Hematopoietic multipotent progenitor cell (in vitro differentiated cells): ENCODE results near the gene AFAP1L1. TPM values are rescaled to one million over a fixed set of nuclear protein-coding genes. Genes with fewer than 3 reads are reported as not detected.

ENCODE experiments used
- DNase-seq, 3 donors: peaks; one replicate each; pipeline ENCODE4 v3.0.0-alpha.2; 2011 to 2015; ENCODE audit warnings: low read depth in 2 of 3, low spot score in 2 of 3
- total RNA-seq: library from RNA; depleted of rRNA; stranded (reverse); fragments of >200 nt; gene quantifications from one replicate; pipeline ENCODE4 v1.2.3, GENCODE V29; 2012

The AFAP1L1 gene
- total RNA-seq, 1 donor = 1.9 TPM

DNA sequence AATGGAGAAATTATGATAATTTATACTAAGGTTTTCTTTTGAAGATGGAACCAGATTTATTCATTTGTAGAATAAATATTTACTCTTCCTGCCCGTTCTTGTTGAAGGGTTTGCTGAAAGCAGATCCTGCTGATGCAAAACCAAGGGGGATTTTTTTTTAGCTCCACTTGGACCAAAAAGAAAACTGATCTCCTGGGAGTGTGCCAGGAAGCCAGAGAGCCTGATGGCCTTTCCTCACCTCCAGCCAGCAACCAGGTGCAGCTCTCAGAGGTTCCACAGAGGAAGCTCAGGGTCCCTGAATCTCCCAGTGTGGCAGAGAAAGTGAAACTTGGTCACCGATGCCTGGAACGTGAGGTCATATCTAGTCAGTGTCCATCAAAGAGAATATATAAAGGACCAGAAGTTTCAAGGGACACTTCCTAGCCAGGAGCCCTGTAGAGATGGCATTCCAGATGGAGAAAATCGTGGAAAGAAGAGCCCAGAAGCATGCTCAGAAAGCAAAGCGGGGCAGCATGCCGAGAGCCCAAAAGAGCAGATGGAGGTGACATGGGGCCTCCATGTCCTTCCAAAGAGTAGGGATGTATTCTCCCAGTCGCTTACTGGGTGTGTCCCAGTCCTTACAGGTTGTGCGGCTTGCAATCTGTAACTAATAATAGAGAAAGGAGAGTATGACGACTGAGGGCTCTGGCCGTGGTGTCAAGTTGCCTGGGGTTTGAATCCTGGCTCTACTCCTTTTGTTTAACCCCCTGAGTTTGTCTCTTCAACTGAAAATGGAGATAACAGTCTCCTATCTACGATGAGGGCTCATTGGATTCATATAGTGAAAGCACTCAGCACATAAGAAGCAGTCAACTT lies 12.2 kb downstream of the AFAP1L1 start:
- DNase-seq = no peak

DNA sequence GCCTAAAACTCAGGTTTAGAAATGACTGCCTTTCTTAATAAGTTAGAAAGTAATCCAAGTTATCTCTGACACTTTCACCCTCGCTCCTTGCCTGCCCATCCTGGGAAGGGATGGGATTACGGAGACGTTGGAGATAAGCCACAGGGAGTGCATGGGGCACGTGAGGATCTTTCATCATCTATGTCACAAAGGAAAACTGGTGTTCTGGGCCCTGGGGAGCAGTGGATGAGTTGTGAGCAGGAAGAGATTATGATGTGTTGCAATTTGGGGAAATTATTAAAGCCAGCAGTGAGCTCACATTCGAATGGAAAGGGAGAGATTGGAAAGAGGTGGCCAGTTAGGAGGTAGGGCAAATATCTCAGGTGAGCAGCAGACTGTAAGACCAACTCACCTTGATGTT lies 12.8 kb downstream of the AFAP1L1 start:
- no peak for DNase-seq

DNA sequence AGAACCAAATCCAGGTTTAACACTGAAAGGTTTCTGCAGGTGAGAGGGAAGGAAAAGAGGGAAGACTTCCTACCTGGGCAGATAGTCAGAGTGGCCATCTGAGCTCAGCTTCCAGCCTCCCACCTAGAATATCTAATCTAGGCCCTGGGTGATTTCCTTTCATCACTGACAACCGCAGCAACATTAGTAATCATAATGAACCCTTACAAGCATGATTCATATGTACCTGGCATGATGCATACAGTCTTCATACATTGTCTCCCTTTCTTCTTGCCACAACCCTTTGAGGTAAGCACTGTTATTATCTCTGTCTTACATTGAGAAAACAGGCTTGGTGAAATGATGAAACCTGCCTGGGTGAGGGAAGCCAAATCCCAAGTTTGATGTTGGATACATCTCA lies 13.5 kb downstream of the AFAP1L1 start:
- no peak for DNase-seq

DNA sequence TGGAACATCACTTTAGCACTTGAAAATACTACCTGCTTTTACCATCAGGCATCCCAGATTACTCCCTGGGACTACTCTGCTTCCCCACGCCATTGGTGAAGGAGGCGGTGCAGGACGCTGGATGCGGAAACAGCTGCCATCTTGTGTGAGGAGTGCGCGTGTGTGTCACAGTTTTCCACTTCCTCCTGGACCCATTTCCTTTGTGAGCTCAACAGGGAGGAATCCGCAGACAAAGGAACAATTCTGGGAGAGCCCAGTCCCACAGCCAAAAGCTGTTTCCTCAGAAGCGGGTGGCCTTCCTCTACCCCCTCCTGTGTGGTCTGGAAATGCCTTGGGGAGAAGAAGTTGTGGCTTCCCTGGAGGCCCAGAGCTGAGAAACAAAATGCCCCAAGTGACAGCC lies 16.8 kb downstream of the AFAP1L1 start:
- DNase-seq = no peak

DNA sequence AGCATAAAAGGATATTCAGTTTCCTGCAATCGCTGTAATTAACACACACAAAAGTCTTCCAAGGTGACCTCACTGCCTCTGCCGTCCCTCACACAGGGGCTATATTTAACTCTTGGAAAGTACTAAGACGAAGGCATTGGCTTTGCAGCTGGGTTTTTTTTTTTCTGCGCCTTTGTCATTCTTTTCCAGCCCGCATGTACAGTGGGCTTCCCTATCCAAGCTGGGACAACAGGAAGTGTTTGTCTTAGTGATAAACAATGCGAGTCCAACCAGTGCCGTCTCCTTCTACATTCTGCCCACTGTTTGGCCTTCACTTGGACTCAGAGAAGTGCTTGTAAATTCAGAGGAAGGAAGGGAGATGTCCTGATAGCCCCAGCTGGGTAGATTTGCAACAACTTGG lies 17.6 kb downstream of the AFAP1L1 start:
- no peak for DNase-seq

DNA sequence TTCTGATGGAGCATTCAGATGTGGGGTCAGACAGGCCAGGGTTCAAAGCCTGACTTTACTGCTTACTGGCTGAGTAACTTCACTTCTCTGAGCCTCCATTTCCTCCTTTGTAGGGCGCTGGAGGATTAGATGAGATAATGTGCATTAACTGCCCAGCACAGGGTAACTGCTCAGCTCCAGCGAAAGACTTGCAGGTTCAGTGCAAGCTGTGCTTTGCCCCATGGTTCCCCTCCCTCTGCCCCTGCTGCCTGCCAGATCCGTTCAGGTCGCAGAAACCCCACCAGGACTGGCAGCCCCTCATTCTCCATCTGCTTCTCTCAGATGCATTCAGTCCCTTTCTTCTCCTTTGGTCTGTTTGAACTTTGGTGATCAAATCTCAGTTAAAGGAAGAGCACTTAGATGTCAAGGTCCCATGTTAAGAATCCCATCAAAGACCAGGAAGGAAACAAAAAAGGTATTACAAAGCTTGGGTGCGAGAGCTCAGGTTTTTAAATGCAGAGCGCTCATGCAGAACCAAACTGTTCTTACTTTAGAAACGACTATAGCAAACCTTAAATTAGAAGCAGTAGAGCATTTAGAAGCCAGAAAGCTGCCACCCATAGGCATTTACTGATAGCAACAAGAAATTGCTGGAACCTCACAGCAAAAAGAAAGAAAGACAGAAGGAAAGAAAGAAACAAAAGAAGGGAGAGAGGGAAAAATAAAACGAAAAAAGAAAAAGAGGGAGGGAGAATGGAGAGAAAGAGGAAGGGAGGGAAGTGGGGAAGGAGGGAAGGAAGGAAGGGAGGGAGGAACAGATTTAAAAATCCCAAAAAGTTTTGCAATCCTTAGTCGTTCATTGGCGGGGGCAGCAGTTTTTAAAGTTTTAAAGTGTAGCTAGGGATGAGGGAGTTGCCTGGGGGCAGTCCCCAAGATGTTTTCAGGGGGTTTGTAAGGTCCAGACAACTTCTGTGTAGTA lies 23.5 kb downstream of the AFAP1L1 start:
- DNase-seq = no peak

DNA sequence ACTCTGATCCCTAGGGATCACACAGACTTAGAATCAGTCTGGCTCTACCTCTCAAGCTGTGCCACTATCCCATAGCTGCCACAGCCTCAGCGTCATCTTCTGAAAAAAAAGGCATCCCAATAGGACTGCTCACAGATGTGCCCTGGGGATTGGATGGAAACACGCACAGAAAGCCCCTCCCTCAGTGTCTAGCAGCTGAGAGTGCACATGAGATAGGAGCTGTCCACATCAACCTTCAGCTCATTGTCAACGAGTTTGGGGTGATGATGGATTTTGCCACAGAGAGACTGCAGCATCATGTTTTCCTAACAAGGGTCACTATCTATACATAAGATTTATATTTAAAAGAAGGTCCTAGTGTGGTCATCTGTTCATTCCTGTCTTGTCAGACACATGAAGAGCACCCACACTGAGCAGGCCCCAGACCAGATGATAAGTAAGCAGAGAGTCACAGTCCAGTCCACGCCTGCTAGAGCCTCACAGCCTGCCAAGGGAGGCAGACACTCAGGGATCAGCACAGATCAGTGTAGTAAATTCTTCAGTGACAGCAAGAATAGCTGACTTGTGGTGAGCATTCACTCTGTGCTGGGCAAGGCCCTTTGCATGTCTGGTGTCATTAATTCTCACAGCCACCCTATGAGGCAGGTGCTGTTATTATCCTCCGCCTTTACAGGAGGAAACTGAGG lies 25.8 kb downstream of the AFAP1L1 start:
- no peak for DNase-seq

DNA sequence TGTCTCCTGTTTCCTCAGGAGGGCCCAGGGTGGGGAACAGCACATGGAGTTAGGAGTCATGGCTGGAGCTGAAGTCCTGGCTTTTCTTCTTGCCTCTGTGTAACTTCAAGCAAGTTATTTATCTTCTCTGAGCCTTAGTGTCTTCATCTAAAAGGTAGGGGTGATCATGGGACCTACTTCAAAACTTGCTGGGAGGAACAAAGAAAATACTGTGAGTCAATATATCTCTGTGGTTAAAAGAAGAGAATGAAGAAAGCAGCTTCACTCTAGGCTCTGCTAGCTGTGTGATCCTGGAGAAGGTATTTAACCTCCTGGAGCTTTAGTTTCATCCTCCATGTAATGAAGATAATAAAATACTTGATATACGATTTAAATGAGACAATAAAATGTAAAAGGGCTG lies 26.5 kb downstream of the AFAP1L1 start:
- no peak for DNase-seq

DNA sequence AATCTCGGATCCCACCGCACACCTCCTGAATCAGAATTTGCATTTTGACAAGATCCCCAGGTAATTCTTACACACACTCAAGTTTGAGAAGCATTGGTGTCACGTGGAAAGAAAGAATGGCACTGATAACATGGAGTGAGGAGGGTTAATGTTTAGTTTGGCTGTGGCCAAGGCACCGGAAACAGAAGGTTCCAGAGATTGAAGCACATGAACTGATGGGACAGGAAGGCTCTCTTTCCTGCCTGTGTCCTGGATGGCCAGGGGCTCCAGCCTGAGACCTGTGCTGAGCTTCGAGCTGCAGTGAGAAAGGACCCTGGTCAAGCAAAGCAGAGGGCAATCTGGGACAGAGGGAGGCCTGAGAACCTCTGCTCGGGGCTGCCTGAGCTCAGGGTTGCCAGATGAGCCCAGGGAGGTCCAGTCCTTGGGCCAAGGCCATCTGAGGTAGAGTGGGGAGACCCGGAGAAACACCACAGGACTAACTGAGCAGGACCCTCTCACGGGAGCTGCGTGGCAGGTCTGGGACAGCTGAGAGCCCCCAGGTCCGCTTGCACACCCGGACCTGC lies 27.3 kb downstream of the AFAP1L1 start:
- peak in 2 of 3 donors; percentile 88 to 95 for DNase-seq

DNA sequence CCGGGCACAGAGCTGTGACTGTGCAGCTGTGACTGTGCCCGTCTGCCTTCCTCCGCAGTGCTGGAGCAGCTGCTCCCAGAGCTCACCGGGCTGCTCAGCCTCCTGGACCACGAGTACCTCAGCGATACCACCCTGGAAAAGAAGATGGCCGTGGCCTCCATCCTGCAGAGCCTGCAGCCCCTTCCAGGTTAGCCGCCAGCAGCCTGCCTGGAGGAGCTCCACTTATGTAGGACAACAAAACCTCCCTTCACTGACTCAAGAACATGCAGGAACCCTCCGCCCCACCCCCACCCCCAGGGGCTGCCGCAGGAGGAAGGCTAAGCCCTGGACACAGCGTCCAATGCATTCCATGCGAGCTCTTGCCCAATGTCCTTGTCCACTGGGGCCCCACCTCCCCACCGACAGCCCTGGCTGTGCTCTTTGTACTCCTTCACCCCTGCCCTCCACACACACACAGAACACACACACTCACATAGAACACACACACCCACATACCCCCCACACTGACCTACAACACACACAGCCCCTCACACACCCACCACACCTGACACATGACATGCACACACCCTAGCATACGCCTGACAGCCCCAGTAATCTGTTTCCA lies 27.9 kb downstream of the AFAP1L1 start:
- peak in 2 of 3 donors; percentile 26 to 27 for DNase-seq

DNA sequence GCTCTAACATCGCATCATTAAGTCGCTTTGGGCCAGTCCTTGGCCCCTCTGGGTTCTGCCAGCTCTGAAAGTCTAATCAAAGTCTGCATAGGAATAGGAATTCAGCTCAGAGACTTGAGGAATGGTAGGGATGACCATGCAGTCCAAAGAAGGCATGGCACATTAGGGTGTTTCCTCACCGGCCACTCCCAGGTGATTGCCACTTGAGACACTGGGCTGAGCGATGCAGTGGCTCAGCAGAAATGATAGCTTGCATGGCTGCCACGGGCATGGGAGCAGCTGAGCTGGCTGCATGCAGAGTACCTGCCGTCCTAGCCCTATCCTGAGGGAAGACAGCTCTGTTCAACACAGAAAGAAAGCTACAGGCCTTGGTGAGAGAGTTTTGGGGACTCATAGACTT lies 28.8 kb downstream of the AFAP1L1 start:
- DNase-seq = no peak

DNA sequence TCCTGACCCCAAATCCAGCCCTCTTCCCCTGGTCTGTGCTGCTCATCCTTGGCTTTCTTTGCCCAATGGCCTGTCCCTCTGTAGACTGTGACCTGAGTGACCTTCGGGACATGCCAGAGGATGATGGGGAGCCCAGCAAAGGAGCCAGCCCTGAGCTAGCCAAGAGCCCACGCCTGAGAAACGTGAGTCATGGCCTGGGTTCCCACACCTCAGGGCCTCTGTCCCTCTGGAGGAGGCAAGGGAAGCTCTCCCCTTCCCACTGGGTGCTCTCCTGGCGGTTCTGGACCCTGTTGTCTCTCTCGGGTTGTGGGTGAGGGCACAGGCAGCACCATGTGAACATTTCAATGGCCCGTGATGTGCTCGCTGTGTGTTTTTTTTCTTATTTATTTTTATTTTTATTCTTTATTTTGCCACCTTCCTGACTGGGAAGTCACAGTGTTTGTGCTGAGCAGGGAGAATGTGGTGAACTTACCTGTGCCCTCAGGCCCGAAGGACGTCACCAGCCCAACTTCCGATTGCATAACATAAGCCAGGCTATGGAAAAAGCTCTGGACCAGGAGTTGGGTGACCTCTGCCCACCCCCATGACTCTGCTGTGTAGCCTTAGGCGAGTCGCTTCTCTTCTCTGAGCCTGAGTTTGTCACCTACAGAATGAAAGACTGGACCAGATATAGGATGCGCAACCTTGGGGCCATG lies 29.5 kb downstream of the AFAP1L1 start:
- no peak for DNase-seq

DNA sequence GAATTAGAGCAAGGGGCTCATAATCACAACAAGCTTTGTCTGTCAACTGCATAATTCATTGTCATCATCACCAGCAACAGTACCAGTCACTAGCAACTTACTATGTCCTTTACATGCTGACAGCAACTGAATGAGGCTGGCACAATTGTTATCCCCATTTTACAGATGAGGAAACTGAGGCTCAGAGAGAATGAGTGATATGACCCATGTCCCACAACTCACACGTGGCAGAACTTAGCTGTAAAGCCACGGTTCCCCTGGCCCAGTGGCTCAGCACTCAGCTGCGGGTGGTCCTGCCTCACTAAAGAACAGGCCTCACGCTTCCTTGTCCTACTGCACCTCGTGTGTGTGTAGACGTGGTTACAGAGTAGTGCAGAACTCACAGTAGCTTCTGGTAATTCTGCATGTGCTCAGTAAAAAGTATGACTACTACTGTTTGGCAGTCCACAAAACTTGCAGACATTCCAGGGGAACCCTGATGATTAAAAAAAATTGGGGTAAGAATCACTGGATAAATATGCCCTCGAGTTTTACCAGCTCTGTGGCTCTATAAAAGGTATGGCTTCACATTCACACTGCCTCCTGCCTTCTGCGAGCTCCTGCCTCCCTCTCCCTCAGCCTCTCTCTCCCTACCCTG lies 30.2 kb downstream of the AFAP1L1 start:
- no peak for DNase-seq

DNA sequence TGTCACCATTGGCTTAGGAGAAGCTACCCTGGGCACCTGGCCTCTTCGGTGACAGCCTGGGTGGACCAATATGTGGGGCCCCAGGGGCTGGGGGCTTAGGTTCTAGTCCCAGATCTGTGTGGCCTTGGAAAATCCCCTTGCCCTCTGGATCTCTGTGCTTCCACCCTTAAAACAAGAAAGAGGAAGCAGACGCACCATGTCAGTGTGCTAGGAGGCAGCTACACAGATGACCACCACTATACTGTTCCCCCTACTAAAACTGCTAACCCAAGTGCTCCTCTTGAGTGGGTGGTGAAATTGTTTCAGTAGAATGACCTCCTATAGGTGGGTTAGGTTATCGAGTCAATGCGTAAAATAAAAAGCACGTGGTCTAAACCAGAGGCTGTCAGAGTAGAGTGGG lies 31.0 kb downstream of the AFAP1L1 start:
- DNase-seq = no peak

DNA sequence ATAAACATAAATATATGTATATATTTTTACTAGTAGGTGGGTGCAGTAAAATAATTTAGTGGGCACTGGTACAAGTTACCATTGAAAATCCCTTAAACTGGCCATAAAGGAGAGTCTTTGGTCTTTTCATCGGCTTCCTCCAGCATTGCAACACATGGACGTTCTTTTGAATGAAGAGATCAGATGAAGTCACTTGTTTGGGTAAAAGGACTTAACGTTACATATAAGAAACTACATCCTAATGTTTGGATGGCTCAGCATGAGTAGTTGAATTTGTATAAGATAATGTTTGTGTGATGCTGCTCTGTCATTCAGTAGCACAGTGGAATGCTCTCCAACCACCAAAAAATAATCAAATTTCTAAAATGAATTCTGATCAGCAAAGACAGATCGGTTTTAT lies 31.6 kb downstream of the AFAP1L1 start:
- DNase-seq = no peak

DNA sequence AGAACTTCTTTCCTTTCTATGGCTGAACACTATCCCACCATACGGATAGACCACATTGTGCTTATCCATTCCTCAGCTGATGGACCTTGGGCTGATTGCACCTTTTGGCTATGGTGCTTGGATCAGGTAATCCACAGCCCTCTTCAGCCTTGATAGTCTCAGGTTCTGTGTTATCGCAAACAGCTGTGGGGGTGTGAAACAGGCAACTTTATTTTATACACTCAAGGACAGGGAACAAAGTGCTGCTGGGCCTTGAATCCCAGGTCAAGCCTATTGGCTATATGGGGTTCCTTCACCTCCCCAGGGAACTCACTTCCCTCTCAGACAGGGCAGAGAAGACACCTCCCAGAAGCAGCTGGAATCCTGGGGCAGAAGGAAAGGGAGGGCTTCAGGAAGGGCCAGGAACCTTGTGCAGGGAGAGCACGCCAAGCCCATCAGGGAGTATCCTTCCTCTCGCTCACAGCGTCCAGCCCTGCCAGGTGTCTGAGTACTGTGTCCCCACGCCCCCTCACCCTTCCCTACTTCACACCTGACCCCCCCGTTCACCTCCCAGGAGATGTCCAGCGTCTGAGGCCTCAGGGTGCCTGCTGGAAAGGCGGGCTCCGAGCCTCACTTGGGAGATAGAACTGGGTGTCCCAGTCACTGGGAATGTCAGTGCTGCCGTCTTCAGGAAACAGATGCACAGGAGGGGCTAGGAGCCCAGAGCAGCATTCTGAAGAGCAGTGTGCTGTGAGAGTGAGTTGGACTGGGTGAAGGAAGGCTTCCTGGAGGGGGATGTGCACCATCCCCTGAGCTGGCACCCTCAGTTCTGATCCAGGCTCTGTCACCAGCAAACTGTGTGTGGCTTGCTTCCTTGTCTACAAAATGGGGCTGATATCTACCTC lies 32.8 kb downstream of the AFAP1L1 start:
- DNase-seq = no peak

DNA sequence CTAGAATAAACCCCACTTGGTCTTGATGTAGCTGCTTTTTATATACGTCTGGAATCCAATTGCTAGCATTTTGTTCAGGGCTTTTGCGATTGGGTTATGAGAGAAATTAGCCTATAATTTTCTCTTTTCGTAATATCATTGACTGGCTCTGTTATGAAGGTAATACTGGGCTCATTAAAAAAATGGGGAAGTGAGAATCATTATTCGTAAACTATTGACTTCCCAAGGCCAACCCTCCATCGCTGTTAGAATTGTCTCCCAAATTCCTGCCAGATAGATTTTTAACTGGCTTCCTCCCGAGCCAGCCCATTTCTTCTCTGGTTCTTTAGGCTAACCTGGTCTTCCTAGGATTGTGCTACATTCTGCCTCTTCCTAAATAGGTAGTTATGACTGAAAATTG lies 37.7 kb downstream of the AFAP1L1 start:
- DNase-seq = no peak

DNA sequence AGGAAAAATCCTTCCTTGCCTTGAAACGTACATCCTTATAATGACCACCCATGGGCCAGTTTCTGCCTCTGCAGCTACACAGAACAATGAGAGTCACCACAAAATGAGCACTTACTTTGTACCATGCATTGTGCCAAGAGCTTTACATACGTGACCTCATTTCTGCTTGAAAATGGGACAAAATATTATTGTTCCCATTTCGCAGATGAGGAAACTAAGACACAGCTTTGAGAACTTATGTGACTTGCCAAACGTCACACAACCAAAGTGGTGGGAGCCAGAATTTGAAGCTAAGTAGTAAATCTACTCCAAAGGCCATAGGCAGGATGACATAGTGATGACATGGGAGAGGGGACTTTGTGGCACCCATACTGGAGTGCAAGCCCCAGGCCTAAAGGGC lies 38.8 kb downstream of the AFAP1L1 start:
- no peak for DNase-seq
